Calu3 (cell line): ENCODE results near the gene SP9. TPM values are rescaled to one million over a fixed set of nuclear protein-coding genes. Genes with fewer than 3 reads are reported as not detected.
A peak's percentile ranks its signal among the peaks of the same experiment; 100 is the strongest.

Experiments used
- BruUV-seq: library from RNA; stranded (reverse); fragments of 400-500 nt; replicated peaks from 2 replicates; lab custom pipeline; 2021; lab: Mats Ljungman, UMichigan
- CTCF ChIA-PET: fragments of 300-600 bp; sonication (Branson Sonifier 250); formaldehyde crosslinking; loops from one replicate; lab custom pipeline; 2022; ENCODE audit warnings: antibody characterized with exemption; lab: Charles Lee
- DNase-seq: peaks from one replicate; pipeline ENCODE4 v3.0.0; 2022
- H3K27ac Mint-ChIP-seq: one replicate; pipeline ENCODE4 v1.8.0; 2022; ENCODE audit warnings: mixed read lengths; ENCODE audit not compliant: unreplicated experiment
- H3K27me3 Mint-ChIP-seq: one replicate; pipeline ENCODE4 v1.8.0; 2022; ENCODE audit warnings: mixed read lengths; ENCODE audit not compliant: unreplicated experiment
- H3K36me3 Mint-ChIP-seq: one replicate; pipeline ENCODE4 v1.8.0; 2022; ENCODE audit warnings: mild to moderate bottlenecking, moderate library complexity, mixed read lengths; ENCODE audit not compliant: insufficient read depth, unreplicated experiment
- H3K4me1 Mint-ChIP-seq: one replicate; pipeline ENCODE4 v1.8.0; 2022; ENCODE audit warnings: mild to moderate bottlenecking, low read depth, mixed read lengths; ENCODE audit not compliant: unreplicated experiment
- H3K4me3 Mint-ChIP-seq: one replicate; pipeline ENCODE4 v1.8.0; 2022; ENCODE audit warnings: mild to moderate bottlenecking, low read depth, moderate library complexity, mixed read lengths; ENCODE audit not compliant: unreplicated experiment
- H3K9me3 Mint-ChIP-seq: one replicate; pipeline ENCODE4 v1.8.0; 2022; ENCODE audit warnings: low read depth, mixed read lengths; ENCODE audit not compliant: unreplicated experiment
- CTCF ChIP-seq: fragments of 200-600 bp; IDR thresholded peaks from one replicate; pipeline ENCODE4 v1.8.0; 2022; ENCODE audit warnings: antibody characterized with exemption; ENCODE audit not compliant: unreplicated experiment
- intact Hi-C: fragments of 100-400 bp; cut with micrococcal nuclease; formaldehyde crosslinking; loops from one replicate; pipeline ENCODE4 v1.10.0; 2022; ENCODE audit not compliant: unreplicated experiment
- total RNA-seq: library from RNA; stranded (reverse); gene quantifications from 2 replicates; pipeline ENCODE4 v1.2.3, GENCODE V29; 2022

Gene SP9
- total RNA-seq, 1 experiment from 2014 or later = not detected

- intact Hi-C loops = no loop called here
- H3K27me3 Mint-ChIP-seq = peaks cover 100% of the 10 kb centered on the region
Observed at GRCh38 chr2:174338147-174338605, 3.4 kb downstream of the SP9 start.

DNA sequence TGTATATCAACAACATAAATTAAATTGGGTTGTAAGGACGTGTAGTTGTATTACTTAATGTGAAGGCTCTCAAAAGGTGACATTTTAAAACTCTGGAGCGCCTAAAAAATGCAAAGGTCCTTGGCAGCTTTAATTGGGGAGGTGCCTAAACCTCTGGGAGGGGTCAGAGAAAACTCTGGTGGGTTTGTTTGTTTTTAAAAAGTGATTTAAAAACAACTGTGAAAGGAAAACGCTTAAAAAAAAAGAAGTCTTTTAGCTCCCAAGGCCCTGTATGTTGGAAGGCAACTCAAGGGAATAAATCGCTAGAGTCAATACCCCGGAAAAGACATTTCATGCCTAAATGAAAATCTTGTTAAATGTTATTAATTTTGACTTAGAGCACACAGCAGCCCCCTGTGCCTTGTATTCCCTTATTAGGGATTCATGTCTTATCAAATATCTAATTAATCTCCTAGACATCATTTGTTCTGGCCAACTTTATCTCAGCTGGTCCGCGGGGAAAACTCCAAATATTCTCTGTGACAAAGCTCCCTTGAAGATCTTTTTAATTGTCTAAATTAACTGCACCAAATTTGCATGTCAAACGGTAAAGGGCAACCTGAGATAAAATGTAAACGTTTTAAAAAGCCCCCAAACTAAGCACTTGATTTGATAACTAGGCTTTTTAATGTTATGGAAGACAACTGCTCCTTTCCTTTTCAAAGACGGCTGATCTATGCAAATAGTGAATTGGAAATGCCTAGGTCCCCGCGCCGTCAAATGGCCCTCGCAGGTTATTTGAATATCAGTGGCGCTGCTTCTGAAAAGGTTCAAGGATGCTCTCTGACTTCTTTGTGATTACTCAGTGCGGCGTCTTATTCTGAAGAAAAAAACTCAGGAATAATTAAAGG, 4.2 kb downstream of the SP9 start:
- Mint-ChIP-seq H3K27me3 (peaks cover 98% of the 10 kb centered on the region), H3K9me3 (no peaks in the 10 kb centered on the region), H3K36me3 (peaks cover 17% of the 10 kb centered on the region), H3K27ac (no peak overlapping the region), H3K4me3 (no peak overlapping the region), H3K4me1 (peaks cover 32% of the 10 kb centered on the region)
- no peak for DNase-seq
- intact Hi-C loops = no loop called here
- no TSS peak for BruUV-seq
- CTCF ChIA-PET = no interaction called here
- TF ChIP-seq CTCF = no peak

More at GRCh38 chr2:174338147-174338605, 3.4 kb downstream of the SP9 start:
- no peak overlapping the region for H3K27ac Mint-ChIP-seq
- TF ChIP-seq CTCF = no peak
- DNase-seq = no peak
- no peaks in the 10 kb centered on the region for H3K9me3 Mint-ChIP-seq
- peaks cover 39% of the 10 kb centered on the region for H3K4me1 Mint-ChIP-seq
- H3K4me3 Mint-ChIP-seq = peak overlapping the region; percentile 38
- peaks cover 17% of the 10 kb centered on the region for H3K36me3 Mint-ChIP-seq
- CTCF ChIA-PET = no interaction called here
- BruUV-seq = no TSS peak

DNA sequence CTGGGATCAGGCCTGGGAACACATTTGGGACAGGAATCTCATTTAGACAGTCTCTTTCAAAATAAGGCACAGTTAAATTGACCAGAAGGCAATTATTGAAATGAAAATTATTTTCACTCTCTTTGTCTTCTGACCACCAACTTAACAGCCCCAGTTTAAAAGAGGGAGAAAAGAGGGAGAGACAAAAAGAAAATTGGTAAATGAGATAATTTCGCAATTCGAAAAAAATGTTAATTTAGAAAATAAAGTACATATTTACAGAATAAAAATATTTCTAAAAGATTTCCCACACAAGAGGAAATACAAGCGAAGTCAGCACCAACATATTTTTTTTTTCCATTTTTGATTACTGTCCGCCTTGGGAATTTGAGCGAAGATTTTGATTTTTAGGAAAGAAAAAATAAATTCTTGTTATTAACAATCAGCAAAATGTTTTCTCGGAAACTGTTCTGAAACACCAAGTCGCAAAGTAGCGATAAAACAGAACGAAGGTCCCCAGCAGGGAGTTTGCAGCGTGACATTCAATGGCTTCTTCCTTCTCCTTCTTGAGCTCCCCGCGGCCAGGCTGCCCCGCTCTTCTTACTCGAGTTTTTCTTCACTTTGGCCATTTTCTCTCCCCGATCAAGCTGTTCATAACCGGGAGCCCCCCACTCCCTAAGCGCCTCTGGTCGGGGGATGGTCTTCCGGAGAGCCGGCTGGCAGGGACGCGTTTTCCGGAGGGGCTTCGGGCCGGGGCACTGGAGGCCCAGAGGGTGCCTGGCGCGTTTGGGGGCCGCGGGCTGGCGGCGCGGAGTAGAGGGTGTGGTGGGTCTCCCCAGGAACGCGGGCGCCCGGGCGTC, 5.0 kb downstream of the SP9 start:
- CTCF ChIA-PET = no interaction called here
- Mint-ChIP-seq H3K9me3 (no peaks in the 10 kb centered on the region), H3K36me3 (peaks cover 13% of the 10 kb centered on the region), H3K27ac (no peak overlapping the region), H3K27me3 (peaks cover 90% of the 10 kb centered on the region), H3K4me1 (peaks cover 23% of the 10 kb centered on the region), H3K4me3 (peak overlapping the region; percentile 62)
- no TSS peak for BruUV-seq
- no peak for DNase-seq
- intact Hi-C loops = loop anchor here (5.0 to 10.0 kb wide), 4 partner anchors 385 to 767 kb away; no protein-coding TSS in a partner anchor
- TF ChIP-seq CTCF = no peak
